ENCODE data around the gene ABLIM2.

DNA sequence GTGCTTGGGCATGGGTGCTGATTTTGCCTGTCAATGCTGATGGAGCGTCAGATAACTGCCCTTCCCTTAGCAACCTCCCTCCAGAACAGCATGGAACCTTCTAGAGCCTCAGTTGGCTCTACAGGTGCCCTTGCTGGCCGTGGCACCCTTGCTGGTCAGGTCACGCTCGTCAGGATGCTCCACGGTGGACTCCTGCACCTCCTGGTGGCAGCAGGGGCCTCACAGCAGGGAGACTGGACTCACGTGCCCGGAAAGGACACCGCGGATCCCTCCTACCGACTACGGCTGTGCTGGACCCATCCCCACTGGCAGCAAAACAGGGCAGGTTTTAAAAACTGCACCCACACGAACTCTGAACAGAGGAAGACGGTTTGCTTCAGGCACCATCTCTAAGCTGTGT lies 136.8 kb downstream of the ABLIM2 start:
- TF ChIP-seq HCFC1 (IDR thresholded peaks at IDR 0.05; ENCODE audit: low read length) (no peak), ZNF207 (IDR thresholded peaks at IDR 0.05; ENCODE audit: borderline replicate concordance) (no peak), EZH2 (IDR thresholded peaks at IDR 0.05; ENCODE audit: borderline replicate concordance, control insufficient read depth, low read depth, low read length) (no peak), MAX (IDR thresholded peaks at IDR 0.05; ENCODE audit: low read depth, low read length) (no peak), RFX5 (IDR thresholded peaks at IDR 0.05; ENCODE audit: low read depth, low read length) (no peak), EGR1 (IDR thresholded peaks at IDR 0.05; ENCODE audit: borderline replicate concordance in 1 of 2, low read depth in 2 of 2, low read length in 2 of 2) (no peak), YY1 (IDR thresholded peaks at IDR 0.05; ENCODE audit: low read depth, low read length) (no peak), POLR2A (IDR thresholded peaks at IDR 0.05; ENCODE audit: low read depth, low read length) (no peak), WRNIP1 (IDR thresholded peaks at IDR 0.05; ENCODE audit: borderline replicate concordance, low read depth, low read length) (no peak), TAF1 (IDR thresholded peaks at IDR 0.05; ENCODE audit: borderline replicate concordance, low read depth, low read length) (no peak), ZNF24 (IDR thresholded peaks at IDR 0.05) (no peak), RAD21 (IDR thresholded peaks at IDR 0.05; ENCODE audit: insufficient read depth, low read depth, low read length) (no peak)
- TF ChIP-seq, protein P1, sequence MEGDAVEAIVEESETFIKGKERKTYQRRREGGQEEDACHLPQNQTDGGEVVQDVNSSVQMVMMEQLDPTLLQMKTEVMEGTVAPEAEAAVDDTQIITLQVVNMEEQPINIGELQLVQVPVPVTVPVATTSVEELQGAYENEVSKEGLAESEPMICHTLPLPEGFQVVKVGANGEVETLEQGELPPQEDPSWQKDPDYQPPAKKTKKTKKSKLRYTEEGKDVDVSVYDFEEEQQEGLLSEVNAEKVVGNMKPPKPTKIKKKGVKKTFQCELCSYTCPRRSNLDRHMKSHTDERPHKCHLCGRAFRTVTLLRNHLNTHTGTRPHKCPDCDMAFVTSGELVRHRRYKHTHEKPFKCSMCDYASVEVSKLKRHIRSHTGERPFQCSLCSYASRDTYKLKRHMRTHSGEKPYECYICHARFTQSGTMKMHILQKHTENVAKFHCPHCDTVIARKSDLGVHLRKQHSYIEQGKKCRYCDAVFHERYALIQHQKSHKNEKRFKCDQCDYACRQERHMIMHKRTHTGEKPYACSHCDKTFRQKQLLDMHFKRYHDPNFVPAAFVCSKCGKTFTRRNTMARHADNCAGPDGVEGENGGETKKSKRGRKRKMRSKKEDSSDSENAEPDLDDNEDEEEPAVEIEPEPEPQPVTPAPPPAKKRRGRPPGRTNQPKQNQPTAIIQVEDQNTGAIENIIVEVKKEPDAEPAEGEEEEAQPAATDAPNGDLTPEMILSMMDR (IDR thresholded peaks at IDR 0.05 in 2 of 3, conservative IDR thresholded peaks at IDR 0.05 in 1 of 3; ENCODE audit: control insufficient read depth in 2 of 3, extremely low read depth in 1 of 3, insufficient read depth in 1 of 3, low read depth in 3 of 3, low read length in 3 of 3), result no peak
